Upper lobe of left lung (tissue), 4 donors: ENCODE results near the gene SH3YL1.

ENCODE experiments used
- EP300 ChIP-seq, 4 donors: sonication (generic); formaldehyde crosslinking; IDR thresholded peaks; one replicate each; pipeline ENCODE4 v1.5.1; 2017; ENCODE audit warnings: antibody characterized with exemption in 4 of 4, control low read depth in 2 of 4
- POLR2A ChIP-seq, 4 donors: fragments of 450-650 bp; IDR thresholded peaks; one replicate each; pipeline ENCODE4 v1.5.1; 2016 to 2017; ENCODE audit warnings: antibody characterized with exemption in 4 of 4, mild to moderate bottlenecking in 2 of 4
- POLR2AphosphoS5 ChIP-seq, 2 donors: sonication (generic); formaldehyde crosslinking; IDR thresholded peaks; one replicate each; pipeline ENCODE4 v1.5.1; 2017; ENCODE audit warnings: antibody characterized with exemption in 2 of 2
- TF ChIP-seq, protein P1 (sequence below), 6 experiments: fragments of 450-650 bp in 4 of 6; fragments of 200-600 bp in 2 of 6; sonication (generic) in 2 of 6; IDR thresholded peaks; one replicate each; pipeline ENCODE4 v1.5.1; 2016 to 2019; ENCODE audit warnings: antibody characterized with exemption in 6 of 6

DNA sequence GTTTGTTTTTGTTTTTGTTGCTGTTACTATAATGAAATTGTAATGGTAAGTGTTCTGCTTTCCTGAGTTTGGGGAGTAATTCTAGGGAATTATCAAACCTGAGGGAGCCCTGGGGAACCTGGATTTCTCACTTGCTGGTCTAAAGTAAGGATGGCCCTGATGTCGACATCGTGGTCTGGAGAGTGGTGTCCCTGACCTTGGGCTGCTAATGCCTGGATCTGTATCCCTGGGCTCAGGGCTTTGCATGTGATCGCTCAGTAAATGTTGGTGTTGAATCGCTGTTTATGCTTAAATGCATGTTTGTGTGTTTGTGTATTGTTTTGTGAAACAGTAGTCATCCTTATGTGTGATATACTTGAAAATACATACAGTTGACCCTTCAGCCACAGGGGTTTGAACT is 7.0 kb upstream of the SH3YL1 start:
- TF ChIP-seq EP300 (IDR thresholded peaks at IDR 0.05): no peak
- TF ChIP-seq POLR2AphosphoS5 (IDR thresholded peaks at IDR 0.05): no peak
- TF ChIP-seq, protein P1, sequence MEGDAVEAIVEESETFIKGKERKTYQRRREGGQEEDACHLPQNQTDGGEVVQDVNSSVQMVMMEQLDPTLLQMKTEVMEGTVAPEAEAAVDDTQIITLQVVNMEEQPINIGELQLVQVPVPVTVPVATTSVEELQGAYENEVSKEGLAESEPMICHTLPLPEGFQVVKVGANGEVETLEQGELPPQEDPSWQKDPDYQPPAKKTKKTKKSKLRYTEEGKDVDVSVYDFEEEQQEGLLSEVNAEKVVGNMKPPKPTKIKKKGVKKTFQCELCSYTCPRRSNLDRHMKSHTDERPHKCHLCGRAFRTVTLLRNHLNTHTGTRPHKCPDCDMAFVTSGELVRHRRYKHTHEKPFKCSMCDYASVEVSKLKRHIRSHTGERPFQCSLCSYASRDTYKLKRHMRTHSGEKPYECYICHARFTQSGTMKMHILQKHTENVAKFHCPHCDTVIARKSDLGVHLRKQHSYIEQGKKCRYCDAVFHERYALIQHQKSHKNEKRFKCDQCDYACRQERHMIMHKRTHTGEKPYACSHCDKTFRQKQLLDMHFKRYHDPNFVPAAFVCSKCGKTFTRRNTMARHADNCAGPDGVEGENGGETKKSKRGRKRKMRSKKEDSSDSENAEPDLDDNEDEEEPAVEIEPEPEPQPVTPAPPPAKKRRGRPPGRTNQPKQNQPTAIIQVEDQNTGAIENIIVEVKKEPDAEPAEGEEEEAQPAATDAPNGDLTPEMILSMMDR (IDR thresholded peaks at IDR 0.05): no peak
- no peak for TF ChIP-seq POLR2A (IDR thresholded peaks at IDR 0.05)
